ENCODE data around the gene ARHGEF33.

The ARHGEF33 gene

DNA sequence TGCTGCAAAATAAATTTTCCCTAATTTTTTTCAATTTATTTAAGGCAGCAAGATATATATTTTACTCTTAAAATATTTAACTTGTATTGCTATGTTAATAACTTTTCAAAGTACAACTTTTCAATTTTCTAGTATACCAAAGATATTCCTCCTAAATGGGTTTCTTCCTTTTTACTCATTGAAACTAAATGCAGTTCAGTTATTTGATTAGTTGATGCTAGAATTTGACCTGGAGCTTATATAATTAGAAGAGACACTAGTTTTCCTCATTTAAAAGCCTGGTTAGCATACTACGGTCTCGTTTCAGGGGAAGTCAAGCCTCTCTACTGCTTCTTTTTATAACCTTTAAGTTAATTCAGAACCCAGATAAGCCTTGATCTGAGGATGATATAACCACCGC is at the start of gene ARHGEF33:
Gene ARHGEF33, plus strand, starts transcription at position 301 of the 400 bp plus-strand sequence. CDS start 29,573 bp downstream, outside the sequence.
- no peak for DNase-seq (ENCODE audit: low read depth)

DNA sequence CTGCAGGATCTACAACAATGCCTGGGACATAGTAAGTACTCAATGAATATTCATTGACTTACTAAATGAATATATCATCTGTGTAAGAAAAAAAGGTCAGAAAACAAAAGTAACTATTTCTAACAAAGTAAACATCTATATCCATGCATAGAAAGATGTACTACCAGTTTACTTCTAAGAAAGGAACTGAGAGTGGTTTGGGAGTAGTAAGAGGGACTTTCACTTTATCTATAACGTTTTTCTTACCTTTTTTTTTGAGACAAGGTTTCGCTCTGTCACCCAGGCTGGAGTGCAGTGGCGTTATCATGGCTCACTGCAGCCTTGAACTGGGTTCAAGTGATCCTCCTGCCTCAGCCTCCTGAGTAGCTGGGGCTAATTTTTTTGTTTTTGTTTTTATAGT is 39.6 kb upstream of the ARHGEF33 start:
- DNase-seq (ENCODE audit: low read depth), result no peak

DNA sequence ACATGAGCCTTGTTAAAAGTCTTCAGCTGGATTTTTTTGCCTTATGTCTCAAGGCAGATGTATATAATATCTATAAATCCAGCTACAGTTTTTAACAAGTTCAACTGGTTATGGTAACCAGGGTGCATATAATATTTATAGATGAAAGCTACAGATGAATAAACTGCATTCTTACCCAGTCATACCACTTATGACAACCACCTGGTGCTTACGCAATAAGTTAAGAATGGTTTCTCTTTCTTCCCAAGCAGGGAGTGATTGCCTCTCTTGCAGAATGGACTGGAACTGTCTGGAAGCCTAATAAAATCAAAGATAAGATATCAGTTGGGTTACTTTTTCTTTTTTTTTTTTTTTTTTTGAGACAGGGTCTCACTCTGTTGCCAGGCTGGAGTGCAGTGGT is 33.5 kb upstream of the ARHGEF33 start:
- no peak for DNase-seq (ENCODE audit: low read depth)

DNA sequence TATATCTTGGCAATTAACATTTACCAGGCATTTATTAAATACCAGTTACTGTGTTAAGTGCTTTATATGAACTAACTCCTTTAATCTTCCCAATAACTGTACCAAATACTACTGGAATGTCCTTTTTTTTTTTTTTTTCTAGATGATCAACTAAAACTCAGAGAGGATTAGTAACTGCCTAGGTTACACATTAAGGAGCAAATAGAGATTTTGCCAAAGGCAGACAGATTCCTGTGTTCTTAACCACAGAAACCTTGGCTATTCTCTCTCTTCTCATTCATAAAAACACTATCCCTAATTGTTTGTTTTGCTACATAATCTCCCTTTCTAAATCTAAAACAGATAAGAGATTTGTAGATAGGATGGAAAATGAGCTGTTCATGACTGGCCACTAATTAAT is 27.2 kb upstream of the ARHGEF33 start:
- no peak for DNase-seq (ENCODE audit: low read depth)

DNA sequence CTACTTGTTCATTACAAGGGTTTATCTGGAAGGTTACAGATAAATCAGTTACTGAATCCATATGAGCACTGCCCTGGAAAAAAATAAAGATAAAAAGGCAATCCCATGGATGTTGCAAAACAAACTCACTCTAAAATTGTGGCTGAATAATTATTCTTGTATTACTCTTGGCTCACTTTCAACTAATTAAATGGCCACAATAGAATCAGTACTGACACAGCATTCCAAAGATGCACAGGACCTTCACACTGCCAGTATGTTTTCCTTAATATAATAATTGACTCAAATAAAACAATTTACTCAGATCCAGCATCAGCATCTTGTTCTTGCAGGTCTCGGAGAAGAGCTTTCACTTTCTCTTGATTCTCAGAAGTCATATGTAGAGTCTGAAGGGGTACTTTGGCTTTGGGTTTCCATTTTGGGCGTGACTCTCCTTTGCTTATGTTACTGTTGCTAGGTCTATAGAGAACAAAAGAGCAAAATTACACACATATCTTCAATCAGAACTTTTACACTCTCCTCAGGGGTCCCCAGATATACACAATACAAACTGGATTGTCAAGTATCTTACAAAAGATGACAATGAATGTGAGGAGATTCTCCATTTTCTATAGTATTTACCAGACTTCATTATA is 26.5 kb upstream of the ARHGEF33 start:
- no peak for DNase-seq (ENCODE audit: low read depth)

DNA sequence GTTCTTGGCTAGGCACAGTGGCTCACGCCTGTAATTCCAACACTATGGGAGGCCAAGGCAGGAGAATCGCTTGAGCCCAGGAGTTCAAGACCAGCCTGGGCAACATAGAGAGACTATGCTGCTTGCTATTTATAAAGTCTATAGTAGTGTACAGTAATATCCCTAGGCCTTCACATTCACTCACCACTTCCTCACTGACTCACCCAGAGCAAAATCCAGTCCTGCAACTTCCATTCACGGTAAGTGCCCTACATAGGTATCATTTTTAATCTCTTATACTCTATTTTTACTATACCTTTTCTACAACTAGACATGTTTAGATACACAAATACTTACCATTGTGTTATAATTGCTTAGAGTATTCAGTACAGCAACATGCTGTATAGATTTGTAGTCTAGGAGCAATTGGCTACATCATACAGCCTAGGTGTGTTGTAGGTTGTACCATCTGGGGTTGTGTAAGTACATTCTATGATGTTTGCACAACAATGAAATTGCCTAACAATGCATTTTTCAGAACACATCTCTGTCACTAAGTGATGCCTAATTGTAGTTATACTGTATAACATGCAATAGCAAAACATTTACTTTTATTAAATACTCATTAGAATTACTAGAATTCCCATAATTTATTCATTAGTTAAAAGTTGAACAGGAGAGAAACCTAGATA is 22.8 kb upstream of the ARHGEF33 start:
- DNase-seq (ENCODE audit: low read depth), result no peak

DNA sequence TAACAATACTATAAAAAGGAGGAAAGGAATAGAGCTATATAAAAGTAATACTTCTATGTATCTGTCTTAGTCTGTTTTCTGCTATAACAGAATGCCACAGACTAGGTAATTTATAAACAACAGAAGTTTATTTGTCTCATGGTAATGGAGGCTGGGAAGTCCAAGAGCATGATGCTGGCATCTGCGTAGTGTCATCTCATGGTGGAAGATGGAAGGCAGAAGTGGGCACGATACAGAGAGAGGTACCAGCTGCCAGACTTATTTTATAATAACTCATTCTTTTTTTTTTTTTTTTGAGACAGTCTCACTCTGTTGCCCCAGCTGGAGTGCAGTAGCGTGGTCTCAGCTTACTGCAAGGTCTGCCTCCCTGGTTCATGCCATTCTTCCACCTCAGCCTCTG is 18.2 kb upstream of the ARHGEF33 start:
- DNase-seq (ENCODE audit: low read depth), result no peak

DNA sequence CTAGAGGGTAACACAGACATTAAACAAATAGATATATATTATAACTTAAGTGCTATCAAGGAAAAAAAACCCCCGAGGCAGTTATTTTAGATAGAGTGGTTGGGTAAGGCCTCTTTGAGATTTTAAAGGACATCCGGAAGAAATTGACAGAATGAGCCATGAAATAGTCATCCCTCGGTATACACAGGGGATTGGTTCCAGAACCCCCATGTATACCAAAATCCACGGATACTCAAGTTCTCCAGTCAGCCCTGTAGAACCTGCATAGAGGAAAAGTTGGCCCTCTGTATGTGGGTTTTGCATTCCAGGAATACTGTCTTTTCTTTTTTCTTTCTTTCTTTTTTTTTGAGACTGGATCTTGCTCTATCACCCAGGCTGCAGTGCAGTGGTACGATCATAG is 15.9 kb upstream of the ARHGEF33 start:
- no peak for DNase-seq (ENCODE audit: low read depth)

DNA sequence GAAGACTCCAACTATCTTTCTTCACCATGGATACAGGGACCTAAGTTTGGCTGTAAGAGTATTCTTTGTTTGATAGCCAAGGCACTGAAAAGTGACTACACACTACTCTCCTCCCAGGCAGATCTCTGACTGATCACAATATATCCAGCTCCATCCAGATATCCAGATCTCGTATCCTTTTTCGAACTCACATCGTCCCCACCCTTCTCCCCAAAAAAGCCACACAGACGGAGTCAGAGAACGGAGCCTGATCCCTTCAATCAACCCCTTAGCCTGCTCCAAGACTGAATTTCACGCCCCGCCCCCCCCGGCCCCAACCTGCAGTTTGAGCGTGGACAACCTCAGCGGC is 14.5 kb upstream of the ARHGEF33 start:
- no peak for DNase-seq (ENCODE audit: low read depth)

DNA sequence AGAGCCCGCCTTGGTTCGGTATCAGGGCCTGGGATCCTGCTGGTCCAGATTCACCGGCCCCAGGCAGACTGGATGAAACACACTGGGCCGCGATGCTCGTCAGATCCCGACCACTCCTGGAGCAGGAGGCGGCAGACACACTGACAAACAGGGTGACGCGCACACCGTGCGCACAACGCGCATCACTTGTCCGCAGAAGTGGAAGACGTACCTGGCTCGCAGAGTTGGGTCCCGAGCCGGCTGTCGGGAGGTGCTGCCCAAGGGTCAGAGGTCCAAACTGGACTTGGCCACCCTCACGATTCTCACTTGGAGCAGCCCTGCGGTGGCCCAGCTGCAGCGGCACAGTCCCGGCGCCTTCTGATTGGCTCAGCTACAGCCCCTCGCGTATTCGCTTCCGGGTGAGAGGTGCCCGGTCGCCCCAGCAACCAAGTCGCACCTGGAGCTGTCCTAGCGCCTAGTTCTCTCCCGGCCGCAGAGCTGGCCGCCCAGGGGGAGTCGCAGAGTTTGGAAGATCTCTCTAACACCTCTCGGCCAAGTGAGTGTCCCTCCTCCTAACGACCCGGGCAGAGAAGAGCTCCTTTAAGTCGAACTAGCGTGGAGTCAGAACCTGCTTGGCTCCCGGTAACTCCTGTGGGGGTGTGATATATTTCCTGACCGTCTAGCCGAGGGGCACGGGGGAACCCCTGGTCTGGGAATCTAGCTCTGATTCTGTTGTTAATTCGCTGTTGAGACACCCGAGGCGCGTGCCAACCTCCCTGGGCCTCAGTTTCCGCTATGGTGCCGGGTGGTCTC is 13.9 kb upstream of the ARHGEF33 start, which contains the start of the genes DHX57 and MORN2:
Gene DHX57, minus strand, starts transcription at position 359 of the 792 bp plus-strand sequence. CDS start 7,529 bp downstream, outside the sequence.
Gene MORN2, plus strand, starts transcription at position 401 of the 792 bp plus-strand sequence.
- peak; percentile 30 for DNase-seq (ENCODE audit: low read depth)

DNA sequence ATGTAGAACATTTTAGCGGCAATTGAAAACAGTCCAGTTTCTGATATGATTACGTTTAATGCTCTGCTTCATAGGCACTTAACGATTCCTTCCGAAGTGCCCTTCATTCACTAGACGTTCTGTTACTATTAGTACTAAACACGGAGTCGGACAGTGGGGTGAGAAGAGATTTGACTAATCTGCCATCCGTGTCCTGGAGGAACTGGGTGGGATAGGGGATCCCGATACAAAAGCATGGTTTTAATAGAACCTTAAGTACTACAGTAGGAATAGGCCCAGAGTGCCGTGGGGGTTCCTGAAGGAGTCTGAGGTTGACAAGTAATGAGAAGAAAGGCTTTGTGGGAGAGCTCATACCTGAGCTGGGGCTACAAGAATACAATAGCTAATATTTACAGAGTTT is 13.3 kb upstream of the ARHGEF33 start:
- no peak for DNase-seq (ENCODE audit: low read depth)

DNA sequence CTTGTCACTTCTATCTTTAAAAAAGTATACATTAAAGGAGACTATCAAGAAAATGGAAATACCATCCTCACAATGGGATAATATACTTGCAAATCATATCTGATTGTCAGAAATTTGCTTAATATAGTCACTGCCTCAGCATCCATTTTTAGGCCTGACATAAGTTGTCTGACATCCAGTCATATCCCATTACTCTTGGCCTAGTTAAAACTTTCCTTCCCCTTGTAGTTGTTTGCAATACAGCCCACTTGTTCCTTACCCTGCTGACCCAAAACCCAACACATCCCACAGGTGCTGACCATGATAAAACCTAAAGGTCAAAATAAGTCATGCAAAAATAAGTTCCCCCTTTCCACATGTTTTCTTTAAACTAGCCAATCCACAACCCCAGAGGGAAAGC is 3.6 kb upstream of the ARHGEF33 start:
- no peak for DNase-seq (ENCODE audit: low read depth)

DNA sequence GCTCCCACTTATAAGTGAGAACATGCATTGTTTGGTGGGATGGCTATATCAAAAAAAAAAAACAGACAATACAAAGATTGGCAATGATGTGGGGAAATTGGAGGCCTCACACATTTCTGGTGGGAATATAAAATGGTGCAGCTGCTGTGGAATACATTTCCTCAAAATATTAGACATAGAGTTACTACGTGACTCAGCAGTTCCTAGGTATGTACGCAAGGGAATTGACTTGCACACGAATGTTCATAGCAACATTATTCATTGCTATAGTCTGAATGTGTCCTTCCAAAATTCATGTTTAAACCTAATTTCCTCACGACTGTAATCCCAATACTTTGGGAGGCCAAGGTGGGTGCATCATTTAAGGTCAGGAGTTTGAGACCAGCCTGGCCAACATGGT is 2.3 kb upstream of the ARHGEF33 start:
- DNase-seq (ENCODE audit: low read depth), result no peak

DNA sequence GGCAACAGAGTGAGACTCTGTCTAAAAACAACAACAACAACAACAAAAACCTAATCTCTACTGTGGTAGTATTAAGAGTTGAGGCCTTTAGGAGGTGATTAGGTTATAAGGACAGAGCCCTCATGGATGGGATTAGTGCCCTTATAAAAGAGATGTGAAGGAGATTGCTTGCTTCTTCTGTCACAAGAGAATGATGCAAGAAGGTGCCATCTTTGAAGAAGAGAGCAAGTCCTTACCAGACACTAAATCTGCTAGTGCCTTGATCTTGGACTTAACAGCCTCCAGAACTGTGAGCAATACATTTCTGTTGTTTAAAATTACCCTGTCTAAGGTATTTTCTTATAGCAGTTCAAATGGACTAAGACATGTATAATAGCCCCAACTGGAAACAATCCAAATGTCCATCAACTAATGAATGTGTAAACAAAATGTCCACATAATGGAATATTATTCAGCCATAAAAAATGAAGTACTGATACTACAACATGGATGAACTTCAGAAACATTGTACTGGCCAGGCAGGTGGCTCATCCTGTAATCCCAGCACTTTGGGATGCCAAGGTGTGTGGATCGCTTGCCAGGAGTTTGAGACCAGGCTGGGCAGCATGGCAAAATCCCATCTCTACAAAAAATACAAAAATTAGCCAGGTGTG is 1.6 kb upstream of the ARHGEF33 start:
- no peak for DNase-seq (ENCODE audit: low read depth)

DNA sequence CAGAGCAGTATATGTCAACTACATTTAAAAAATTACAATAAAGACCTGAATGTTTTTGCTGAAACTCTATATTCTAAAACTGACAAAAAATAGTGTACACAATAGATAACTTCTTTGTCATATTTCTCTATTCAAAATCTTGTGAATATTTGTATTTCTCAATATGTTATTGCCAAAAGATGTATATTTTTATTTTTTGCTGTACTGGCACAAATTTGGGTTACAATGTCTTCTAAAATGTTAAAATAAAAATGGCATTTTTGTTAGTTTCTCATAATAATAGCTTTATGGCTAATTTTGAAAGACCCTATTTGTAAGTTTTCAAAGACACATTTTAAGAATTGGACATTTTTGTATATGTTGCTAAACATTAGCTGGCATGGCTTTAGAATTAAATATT is 630 bp upstream of the ARHGEF33 start:
- no peak for DNase-seq (ENCODE audit: low read depth)

DNA sequence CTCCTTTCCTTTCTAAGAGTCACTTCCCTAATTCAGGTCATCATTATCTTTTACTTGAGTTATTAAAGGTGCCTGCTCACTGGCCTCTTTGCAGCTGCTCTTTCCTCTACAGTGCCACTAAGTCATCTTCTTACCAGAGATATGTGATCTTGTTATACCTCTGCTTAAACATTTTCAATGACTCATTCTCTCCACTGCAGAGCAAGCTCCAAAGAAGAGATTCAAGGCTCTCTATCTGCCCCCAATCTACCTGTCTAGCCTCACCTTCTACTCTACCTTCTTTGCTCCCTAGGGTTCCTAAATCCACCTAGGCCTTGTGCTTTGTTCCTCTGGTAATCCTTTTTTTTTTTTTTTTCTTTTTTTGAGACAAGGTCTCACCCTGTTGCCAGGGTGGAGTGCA is 3.1 kb downstream of the ARHGEF33 start:
- no peak for DNase-seq (ENCODE audit: low read depth)

DNA sequence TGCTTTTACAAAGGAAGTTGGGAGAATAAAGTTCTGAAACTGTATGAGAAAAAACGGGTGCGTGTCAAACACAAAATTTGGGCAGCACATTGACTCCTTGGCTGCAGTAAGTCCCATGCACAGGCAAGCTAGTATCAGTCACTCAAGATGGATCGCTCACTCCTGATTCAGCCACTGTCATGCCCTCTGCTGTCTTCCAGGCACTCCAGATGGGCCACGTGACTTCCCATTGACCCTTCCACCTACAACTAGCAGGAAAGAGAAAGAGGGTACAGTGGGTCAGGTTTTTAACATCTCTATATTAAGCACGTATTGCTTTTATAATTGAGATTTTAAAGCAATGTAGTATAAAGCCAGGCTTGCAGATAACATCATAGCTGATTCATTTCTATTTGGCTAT is 8.6 kb downstream of the ARHGEF33 start:
- DNase-seq (ENCODE audit: low read depth), result no peak

DNA sequence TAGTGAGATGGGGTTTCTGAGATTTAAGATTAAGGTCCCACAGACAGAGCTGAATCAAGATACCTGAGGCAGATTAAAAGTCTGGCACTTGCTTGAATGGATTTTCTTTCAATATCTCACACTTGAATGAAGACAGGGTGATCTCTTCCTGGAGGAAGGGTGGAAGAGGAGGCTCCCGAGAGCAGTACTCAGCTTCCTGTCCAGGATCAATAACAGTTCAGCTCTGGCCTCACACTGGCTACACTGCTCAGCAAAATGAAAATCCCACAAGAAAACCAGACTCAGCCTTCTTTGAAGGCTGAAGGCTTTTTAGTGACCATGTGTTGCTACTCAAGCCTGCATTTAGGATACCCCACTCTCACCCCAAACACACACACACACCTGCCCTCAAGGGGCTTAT is 11.1 kb downstream of the ARHGEF33 start:
- DNase-seq (ENCODE audit: low read depth), result no peak

DNA sequence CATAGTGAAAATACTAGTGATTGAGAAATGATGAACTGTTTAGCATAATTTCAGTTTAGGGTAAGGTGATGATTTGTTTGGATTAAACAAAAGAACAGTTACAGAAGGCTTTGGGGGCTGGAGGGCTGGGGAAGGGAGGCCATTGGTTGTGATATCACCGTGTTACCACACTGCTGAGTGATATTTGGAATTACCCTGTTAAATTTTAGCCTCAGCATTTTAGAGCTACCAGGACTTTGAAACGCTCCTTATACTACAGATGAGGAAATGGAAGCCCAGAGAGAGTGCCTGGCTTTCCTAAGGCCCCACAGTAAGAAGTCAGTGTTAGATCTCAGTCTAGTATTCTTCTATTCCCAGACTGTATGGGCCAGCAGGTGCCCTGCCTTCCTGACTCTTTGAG is 15.6 kb downstream of the ARHGEF33 start:
- DNase-seq (ENCODE audit: low read depth), result no peak

DNA sequence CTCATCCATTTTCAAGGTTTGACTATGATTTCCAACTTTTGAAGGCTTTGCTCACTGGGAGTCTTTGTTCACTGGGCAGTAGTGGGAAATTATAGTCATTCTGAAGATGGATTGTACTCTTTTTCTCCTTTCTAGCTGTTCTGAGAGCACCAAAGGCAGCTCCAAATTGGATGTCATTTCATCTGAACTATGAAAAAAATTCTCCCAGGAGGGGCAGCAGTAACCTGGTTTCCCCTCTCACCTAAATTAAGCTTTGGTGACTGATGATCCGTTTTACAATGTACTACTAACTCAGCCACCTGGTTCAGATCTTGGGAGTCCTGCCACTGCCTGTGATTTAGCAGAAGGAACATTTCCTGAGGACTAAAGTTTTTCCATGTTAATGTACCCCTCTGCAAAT is 17.6 kb downstream of the ARHGEF33 start:
- DNase-seq (ENCODE audit: low read depth), result no peak

DNA sequence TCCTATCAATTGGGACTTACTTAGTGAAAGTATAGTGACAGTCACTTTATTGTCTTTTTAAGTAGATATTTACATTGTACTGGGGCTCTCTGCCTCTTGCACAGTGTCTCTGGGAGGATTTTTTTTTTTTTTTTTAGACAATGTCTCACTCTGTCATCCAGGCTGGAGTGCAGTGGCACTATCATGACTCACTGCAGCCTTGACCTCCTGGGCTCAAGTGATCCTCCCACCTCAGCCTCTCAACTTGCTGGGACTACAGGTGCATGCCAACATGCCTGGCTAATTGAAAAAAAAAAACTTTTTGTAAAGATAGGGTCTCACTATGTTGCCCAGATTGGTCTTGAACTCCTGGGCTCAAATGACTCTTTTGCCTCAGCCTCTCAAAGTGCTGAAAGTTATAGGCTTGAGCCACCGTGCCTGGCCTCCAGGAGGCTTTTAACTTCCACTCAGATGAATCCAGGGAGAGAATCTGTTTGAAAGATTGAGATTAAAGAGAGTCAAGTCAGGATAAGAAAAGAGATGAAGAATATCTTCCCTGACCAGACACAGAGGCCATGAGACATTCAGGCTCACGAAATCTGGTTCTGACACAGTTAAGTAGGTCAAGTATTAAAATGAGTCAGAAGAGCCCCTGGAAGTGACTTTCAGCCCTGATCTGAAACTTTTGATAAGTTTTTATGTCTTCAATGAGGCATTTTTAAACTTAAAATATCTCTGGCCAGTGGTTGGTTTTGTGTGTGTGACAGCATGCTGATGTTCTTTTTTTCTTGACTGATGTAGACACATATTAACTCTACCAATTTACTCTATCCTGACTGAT is 18.3 kb downstream of the ARHGEF33 start:
- DNase-seq (ENCODE audit: low read depth), result no peak

DNA sequence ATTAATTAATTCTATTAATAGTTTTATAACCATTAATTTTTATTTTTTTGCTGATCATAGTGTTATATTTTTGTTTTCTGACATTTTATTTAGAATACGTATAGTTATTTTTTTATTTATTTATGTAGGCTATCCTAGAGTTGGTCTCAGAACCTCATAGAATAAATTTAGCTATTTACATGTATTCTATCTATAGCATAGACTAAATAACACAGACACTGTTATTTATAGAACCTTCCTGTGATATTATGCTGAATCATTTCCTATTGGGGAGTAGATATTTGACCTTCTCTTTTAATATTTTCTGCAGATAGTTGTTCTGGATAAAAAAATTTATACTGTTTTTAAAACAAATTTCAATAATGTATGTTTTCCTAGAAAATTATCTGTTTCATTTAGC is 20.2 kb downstream of the ARHGEF33 start:
- no peak for DNase-seq (ENCODE audit: low read depth)
